Testis (tissue), 2 donors: Measurements from ENCODE around the gene GRPR.

Experiments used
- CTCF ChIP-seq, 3 experiments: fragments of 450-650 bp in 2 of 3; fragments of 200-600 bp in 1 of 3; sonication (generic) in 1 of 3; IDR thresholded peaks; one replicate each; pipeline ENCODE4 v1.5.1; 2016 to 2019; ENCODE audit warnings: antibody characterized with exemption in 3 of 3, mild to moderate bottlenecking in 2 of 3, moderate library complexity in 1 of 3
- POLR2A ChIP-seq: fragments of 450-650 bp; IDR thresholded peaks from one replicate; pipeline ENCODE4 v1.6.1; 2017; ENCODE audit warnings: antibody characterized with exemption, mild to moderate bottlenecking, moderate library complexity

GRCh38 chrX:16125520-16126149 lies 2.3 kb downstream of the GRPR start:
- TF ChIP-seq POLR2A (no peak), CTCF (IDR thresholded peaks at IDR 0.05) (no peak)
